Activated T-cell treated with anti-CD3 and anti-CD28 coated beads for 24 hours (primary cell): Measurements from ENCODE around the gene ADAMTS2.

Source experiments
- DNase-seq: peaks from one replicate; pipeline ENCODE4 v3.0.0-alpha.2; 2020; ENCODE audit warnings: low read depth

ADAMTS2 gene

DNA sequence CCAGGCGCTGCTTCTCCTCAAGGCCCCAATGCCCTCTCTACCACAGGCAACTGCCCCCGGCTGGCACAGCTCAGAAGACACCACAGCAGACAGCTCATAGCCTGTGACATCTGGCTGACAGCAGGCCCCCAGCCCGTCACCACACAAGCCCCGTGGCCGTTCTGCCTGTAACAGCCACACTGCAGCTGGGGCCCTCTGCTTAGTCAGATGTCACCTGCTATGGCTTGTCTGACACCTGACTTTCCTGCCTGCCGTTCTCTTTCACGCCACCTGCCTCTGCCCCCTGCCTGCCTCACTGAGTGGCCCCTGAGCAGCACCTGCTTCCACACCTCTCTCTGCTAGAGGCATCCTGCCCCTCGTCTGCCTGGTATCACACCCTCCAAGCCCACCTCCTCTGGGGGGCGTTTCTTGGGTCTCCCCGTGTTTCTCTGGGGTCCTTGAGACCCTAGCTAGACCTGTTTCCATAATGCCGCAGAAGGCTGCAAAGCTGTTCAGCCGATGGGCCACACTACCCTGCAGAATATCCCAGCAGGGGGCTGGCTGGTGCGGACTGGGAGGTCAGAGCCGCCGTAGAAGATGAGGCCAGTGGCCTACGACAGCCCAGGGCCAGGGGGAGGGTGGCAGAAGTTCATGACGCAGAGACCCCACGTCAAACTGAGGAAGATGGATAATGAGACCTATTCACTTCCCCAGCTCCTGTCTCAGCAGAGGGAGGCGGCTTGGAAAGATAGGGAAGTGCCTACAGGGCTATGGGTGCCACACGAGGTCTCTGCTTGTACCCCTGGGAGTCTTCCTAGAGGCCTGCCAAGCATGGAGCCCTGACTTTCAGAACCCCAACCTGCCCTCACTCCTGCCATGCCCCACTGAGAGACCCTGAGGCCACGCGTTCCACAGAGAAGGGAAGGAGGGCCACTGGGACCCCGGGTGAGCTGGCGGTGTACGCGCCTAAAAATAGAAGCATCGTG is 190.0 kb downstream of the ADAMTS2 start:
- no peak for DNase-seq

DNA sequence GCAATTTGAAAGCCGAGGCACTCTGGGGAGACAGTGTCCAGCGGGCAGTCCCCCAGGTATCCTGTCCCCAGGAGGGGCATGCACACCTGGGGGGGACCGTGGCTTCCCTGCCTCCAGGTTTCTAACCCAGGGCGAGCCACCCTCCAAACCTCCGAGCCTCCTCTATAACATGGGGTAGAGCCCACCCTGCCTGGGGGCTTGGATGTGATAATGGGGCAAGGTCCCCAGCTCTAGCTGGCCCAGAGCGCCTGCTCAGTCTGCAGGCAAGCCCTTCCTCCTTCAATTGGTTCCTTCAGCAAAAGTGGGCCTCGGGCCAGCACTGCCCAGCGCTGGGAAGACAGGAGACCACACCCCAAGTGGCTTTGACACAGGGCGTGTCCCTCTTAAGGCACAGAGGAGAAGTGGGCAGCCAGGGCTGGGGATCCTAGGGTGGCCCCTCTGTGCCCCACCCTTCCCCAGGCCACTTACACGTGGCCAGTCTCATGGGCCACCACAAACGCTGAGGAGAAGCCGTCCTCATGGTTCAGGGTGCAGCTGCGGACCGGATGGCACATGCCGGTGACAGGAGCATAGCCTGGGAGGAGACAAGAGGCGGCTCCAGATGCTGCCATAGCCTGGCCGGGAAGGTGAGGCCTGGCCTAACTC is 190.8 kb downstream of the ADAMTS2 start:
- DNase-seq = no peak

DNA sequence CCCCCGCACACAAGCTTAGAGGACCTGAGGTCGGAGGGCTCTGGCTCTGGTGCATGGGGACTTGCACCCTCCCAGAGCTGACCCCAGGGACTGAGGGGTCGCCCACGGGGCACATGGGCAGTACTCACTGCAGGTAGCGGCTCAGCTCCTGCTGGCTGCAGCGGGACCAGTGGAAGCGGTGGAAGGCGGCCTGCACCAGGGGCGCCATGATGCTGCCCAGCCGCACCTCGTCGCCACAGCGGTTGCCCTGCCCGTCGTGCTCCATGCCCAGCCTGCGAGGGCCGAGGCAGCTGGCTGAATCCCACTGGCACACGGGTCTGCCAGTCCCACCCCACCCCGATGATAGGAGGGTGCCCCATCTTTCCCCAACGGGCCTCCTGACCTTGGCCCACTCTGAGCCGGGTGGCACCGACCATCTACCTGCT is 191.3 kb downstream of the ADAMTS2 start:
- DNase-seq = no peak

DNA sequence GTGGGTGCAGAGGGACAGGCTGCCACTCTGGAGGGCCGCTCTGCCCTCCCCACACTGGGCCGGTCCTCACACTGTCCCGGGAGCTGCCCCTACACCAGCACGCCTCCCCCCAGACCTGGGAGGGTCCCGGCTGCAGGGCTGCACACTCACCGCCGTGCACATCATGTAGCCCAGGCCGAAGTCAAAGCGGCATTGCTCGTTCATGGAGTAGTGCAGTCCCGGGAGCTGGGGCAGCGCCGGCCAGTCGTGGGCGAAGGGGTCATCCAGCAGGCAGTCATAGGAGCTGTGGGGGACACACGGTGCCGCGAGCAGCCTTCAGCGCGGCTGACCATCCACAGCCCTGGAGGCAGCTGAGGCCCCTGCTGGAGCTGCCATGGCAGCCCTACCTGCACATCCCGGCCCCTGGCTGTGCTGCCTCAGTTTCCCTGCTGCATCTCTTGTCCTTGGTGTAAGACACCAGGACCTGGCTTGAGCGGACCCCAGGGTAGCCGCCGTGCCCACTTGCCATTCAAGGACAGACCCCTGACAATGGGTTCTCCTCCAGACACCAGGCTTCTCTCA is 191.8 kb downstream of the ADAMTS2 start:
- no peak for DNase-seq

DNA sequence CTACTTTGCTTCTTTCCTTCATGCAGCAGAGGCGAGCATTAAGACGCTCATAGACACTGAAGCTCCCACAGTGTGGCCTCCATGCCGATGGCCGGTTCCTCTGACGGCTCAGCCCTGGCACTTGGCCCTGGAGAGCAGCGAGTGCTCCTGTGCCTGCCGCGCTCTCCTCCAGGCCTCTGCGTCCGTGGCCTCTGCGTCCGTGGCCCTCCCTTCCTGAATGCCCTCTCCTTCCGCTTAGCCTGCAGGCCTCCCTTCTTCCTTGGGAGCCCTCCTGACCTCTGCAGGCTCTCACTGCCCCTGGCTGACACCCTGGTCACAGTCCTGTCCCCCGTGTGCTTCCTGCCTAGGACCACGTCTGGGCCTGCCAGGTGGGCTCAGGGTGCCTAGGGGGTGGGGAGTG is 192.3 kb downstream of the ADAMTS2 start:
- DNase-seq = no peak

DNA sequence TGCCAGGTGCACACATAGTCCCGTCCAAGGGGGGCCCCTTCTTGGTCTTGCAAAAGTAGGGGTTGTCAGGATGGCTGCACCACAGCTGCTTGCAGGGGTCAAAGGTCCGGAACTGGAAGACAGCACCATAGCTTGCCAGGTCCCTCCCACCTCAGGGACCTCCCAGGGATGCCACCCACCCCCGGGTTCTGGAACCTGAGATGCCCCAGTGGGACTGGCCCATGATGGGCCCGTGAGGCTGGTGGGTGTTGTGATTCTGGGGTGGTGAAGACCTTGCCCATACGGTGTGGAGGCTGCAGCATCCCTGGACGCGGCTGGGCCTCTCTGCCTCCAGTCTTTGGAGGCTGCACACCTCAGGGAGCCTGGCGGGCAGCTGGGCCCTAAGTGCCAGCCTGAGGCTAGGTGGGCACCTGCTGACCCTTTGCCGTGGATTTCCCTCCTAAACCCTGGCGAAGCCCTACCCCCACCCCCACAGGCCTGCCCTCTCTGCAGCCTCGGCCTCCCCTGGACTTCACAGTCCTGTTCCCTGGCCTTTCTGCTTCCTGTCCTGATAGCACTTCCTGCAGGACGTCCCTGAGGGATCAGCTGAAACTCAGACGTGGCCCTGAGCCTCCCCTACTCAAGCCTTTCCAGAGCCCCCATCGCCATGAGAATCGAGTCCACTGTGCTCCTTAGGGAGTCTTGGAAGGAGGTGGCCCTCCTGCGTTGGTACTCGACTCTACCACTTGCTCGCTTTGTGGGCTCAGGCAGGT is 192.9 kb downstream of the ADAMTS2 start:
- DNase-seq = no peak

DNA sequence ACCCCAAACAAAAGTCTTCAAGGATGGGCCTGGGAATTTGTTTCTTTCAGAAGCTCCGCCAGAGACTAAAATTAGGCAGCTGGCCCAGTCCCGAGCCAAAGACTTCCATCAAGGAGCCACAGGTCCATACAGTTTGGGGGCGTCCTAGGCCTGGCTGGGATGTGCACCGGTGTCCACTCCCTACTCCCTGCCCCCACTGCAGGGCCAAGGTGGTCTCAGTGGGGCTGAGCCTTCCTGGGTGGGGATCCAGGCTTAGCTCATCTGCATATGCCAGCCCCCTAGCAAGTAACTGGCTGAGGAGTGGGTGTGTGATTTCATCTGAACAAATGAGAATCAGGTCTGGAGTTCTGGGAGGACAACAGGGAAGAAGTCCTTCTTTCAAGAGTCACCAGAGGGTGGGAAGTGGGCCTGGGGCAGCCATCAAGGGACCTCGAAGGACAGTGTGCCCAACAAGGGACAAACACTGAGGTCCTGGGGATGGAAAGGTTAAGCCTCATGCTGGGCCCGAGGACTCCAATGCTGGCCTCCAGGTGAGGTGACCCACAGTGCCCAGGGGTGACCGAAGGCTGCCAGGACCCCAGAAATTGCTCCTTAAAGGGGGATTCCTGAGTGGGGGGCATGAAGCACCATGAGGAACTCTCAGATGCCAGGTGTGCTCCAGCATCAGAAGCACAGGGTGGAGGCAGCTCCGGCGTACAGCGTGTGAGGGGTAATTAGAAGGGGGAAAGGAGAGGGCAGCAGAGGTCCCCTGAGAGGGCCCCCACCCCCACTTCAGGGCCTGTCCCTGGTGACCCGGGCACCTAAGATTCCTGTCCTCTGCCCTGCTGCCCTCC is 193.8 kb downstream of the ADAMTS2 start:
- DNase-seq = no peak

DNA sequence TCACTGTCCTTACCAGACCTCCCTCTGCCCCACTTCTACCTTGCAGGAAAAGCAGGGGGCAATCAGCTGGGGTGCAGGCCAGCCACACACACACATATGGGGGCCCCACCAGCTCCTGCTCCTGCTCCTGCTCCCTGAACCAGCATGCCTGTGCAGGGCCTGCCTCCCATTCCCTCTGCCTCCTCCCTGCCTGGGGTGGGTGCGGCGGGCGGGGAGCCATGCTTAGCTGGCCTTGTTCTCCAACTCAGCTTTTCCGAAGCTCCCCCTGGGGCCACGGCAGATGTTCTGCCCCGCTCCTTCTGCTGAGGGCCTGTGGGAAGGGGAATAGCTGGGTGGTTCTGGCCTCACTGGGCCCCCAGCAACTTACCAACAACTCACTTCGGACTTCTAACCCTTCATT is 195.2 kb downstream of the ADAMTS2 start:
- DNase-seq = no peak

DNA sequence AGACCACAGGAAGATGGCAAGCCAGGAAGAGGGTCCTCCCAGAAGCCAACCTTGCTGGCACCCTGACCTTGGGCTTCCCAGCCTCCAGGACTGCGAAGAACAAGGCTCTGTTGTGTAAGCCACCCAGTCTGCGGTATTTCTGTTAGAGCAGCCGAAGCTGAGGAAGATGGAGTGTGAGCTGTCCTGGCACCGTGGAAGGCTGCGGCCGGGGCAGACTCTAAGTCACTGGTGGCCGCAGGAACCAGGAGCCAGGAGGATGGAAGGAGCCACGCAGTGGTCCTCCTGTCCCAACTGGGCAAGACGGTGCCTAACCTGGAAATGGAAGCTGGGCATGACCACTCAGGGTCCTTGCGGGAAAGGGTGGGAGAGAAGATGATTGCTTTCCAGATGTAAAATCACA is 196.0 kb downstream of the ADAMTS2 start:
- no peak for DNase-seq

DNA sequence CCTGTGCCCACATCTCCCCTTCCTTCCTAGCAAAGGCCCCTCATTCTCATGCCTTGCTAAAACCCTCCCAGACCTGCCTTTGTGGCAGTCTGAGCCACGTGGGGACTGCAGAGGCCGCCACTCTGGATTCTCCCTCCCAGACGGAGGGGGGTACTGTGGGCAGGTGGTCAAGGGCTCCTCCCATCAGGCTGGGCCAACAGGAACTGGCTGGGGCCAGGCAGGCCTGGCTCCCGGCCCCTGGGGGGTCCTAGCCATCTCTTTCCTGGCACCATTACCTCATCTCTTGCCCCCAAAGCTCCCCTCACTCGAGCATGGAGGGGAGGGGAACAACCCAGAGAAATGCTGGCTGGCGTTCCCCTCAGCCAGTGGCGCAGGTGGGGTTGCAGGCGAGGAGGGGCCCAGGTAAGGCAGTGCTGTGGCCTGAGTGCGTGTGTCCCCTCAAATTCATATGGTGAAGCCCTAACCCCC is 196.5 kb downstream of the ADAMTS2 start:
- DNase-seq = no peak

DNA sequence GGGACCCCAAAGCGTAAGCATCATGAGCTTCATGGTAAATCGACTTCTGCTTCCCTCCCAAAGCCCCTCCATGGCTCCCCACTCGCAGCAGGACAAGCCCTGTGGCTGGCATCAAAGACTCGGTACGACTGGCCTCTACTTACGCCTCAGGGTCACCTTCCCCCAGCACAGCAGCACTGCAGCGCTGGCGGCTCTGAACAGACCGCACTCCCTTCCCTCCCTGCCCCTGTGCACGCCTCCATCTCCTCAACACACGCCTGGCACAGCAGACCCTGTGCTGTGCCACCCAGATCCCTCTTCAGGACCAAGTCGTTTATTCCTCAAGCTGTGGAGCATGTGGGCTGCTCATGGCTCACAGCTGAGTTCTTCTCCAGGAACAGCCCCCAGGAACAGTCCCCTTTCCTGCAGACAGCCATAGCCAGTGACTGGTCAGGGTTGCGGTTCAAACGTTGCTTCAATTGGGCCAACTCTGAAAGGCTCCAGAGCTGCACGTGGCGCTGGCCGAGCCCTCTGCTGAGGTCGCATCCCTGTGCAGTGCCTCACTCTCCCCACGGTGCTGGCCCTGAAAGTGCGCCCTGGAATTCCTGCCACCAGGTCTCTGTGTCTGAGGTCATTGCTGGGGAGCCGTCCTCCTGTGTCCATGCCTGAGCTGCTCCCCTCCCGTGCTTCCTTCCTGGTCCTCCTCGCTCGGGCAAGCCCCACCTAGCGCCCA is 197.1 kb downstream of the ADAMTS2 start:
- no peak for DNase-seq

DNA sequence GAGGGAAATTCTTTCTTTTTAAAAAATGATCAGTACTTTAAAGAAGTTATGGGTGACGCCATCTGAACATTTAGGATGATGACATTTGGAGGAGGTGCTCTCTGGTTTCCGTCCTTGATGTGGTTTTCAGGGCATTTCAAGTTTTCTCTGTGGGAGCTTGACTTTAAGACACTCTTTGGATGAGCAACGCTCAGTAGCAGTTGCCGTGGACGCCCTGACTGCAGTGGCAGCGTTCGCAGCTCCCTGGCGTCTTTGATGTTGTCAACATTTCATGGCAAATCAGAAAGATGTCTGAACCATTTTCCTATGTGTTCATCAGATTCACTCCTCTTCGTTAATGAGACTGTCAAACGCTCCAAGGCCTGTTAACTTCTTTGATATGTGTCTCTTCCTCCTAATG is 199.0 kb downstream of the ADAMTS2 start:
- DNase-seq = peak; percentile 44

DNA sequence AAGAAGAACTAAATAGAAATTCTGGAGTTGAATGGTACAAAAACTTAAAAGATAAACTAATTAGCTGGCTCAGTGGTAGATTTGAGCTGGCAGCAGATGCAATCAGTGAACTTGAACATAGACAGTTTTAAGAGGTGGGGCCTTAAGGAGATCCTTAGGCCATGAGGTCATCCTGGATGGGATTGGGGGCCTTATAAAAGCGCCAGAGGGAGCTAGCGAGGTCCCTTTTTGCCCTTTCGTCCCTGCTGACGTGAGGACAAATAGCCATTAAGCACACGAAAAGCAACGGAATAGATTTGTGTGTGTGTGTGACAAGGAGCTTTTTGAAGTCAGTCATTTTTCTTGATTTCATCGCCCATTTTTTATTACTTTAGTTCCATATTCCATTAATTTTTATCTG is 201.8 kb downstream of the ADAMTS2 start:
- no peak for DNase-seq

DNA sequence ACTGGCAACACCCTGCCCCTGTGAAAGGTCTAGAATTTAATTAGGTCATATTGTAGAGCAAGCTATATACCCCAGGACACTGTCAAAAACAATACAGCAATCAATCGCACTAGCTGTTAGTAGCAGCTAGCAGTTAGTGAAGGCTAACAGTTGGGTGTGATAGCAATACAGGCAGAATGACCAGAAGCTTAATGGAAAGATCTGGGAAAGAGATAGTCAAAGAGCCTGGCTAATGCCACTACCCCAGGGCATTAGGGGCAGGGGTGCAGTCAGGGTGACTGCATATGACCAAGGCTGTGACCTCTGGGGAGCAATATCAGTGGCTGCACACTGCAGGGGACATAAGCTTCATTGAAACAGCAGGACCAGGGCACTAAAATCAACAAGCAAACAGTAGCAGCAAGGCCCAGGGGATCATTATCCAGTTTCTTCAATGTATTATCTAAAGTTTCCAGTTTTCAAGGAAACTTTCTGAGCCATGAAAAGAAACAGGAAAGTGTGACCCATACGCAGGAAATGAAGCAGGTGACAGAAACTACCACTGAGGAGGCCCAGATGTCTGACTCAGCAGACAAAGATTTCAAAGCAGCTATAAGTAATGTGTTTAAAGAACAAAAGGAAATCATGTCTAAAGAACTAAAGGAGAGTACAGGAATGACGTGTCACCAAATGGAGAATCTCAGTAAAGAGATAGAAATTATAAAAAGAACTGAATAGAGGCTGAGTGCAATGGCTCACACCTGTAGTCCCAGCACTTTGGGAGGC is 202.6 kb downstream of the ADAMTS2 start:
- peak; percentile 18 for DNase-seq

DNA sequence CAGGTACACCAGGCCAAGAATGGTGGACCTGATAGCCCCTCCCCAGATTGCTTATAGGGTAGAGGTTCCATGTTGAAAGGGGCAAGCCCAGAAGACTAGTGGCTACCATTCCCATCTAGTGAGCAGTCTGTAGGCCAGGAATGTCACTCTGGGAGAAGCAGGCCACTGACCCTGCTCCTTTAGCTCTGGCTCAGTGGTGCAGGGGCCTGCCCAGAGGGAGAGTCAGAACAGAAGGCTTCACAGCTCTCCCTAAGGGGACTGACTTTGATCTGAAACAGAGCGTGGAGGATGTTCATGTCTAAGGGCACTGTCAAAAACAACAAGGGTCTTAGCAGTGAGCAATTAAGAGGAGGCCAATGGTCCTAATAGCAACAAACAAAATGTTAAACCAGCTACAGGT is 203.4 kb downstream of the ADAMTS2 start:
- DNase-seq = no peak

DNA sequence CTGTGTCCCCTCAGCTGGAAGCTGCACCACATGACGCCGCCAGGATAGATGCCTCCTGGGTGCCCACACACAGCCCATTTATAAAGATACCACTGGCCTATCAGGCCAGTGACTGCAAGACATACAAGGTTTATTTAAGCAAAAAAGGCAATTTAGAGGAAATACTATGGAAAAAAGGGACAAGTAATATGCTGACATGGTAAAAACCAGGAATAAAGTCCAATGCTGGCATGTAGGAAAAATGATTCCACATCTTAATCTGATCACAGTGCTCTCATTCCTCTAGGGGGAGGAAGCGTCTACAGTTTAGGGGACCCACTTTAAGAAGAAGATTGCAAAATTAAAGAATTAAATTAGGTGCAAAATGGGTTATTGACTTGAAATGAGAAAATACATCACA is 205.0 kb downstream of the ADAMTS2 start:
- no peak for DNase-seq

DNA sequence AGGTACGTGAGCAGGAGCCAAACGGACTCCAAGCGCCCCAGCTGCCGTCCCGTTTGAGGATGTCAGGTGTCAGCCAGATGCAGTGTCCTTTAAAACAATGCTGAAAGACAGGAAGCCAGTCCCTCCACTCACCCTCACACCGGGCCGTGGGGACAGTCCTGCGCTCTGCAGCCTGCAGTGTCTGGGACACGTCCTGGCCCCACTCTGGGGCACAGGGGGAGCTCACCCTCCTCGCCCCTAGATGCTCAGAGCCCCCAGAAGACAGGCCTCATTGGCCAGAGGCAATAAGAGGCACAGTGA is 205.4 kb downstream of the ADAMTS2 start:
- no peak for DNase-seq

DNA sequence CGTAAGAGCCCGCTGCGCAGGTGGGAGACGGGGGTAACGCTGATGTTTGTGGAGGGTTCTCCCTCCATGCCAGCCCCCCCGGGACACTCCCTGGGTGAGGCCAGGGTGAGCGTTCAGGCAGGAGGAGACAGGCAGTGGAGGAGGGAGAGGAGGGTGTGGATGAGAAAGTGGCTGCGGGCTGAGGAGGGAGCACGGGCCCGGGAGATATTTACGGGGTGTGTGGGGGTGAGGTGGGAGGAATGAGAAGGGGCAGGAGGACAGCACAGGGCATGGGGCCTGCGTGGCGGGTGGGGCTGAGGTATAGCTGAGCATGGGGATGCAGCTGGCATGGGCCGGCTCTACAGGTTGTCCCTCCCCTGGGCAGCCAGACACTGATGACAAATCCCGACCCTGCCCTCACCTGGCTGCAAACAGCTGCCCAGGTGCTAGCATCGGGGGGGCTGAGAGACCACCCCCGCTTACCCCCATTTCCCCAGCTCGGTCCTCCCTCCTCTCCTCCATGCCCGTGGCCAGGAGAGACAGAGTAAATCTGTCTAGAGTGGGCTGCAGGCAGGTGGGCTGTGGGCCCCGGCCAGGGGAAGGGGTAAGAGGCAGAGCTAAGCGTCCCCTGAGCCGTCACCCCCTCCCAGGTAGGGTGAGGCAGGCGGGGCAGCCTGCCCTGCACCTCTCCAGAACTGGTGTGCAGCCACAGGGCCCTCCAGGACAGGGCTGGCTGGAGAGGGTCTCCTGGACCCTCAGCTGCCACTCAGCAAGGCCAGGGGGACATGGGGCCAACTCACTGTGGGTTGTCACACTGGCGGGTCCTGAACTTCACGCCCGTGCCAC is 205.9 kb downstream of the ADAMTS2 start:
- DNase-seq = no peak

DNA sequence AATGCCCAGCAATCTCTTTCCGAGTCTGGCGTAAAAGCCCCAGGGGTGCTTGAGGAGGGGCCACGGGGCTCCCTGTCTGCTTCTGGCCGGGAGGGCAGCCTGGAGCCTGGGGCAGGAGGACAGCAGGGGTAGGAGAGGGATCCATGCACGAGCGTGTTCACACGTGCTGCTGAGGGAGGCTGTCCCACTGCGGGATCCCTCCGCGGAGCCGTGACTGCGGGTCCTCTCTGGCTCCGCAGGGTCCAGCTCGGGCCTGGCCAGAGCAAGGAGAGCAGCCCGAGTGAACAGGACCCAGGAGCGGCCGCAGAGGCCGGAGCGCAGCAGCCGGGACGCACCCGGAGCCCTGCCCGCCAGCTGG is 206.7 kb downstream of the ADAMTS2 start:
- no peak for DNase-seq
